GM12878 (cell line): ENCODE measurements around the gene HMOX1. TPM values are rescaled to one million over a fixed set of nuclear protein-coding genes. Genes with fewer than 3 reads are reported as not detected.

Source experiments
- ATAC-seq: fragments of 200-7000 bp; cut with Tn5 transposase; 3 replicates; pipeline ENCODE4 v1.9.1; 2020; ENCODE audit warnings: mild to moderate bottlenecking, moderate library complexity
- BruUV-seq: library from RNA; stranded (reverse); fragments of 400-500 nt; replicated peaks from 2 replicates; lab custom pipeline; 2021; lab: Mats Ljungman, UMichigan
- CTCF ChIA-PET: fragments of 300-600 bp; sonication (Branson Sonifier 250); formaldehyde crosslinking; extraction: SDS; loops from one replicate; lab custom pipeline; 2021; ENCODE audit warnings: inconsistent platforms; lab: Yijun Ruan, JAX
- POLR2A ChIA-PET: fragments of 350-600 bp; formaldehyde crosslinking; extraction: SDS; loops from one replicate; lab custom pipeline; 2021; ENCODE audit warnings: inconsistent platforms; lab: Charles Lee
- RAD21 ChIA-PET: fragments of 300-600 bp; sonication (Branson Sonifier 250); formaldehyde crosslinking; loops from one replicate; lab custom pipeline; 2023; ENCODE audit warnings: antibody characterized with exemption; ENCODE audit not compliant: unreplicated experiment; lab: Charles Lee
- SMC1A ChIA-PET: fragments of 300-600 bp; sonication (Branson Sonifier 250); formaldehyde crosslinking; loops from one replicate; lab custom pipeline; 2023; ENCODE audit not compliant: unreplicated experiment, uncharacterized antibody; lab: Charles Lee
- DNase-seq: peaks from one replicate; pipeline ENCODE4 v3.0.0-alpha.2; 2011; ENCODE audit warnings: low read depth, low spot score
- FAIRE-seq: peaks from 3 replicates; lab custom pipeline; 2011; peaks lifted over from hg19 to GRCh38; lab: Jason Lieb, UNC
- H2AFZ ChIP-seq: 2 replicates; pipeline ENCODE4 v1.6.0; 2011; ENCODE audit warnings: low read depth, low read length, control low read depth; ENCODE audit not compliant: control insufficient read depth
- H3K27ac ChIP-seq: 2 replicates; pipeline ENCODE4 v1.5.1; 2011; ENCODE audit warnings: control low read depth; ENCODE audit not compliant: control insufficient read depth, insufficient read depth
- H3K27me3 ChIP-seq, 2 experiments: replicated peaks in 1 of 2; 2 replicates each; pipeline versions ENCODE4 v1.6.0 to v1.6.1; 2011; ENCODE audit warnings: low read length in 1 of 2; ENCODE audit not compliant: control insufficient read depth in 2 of 2, insufficient read depth in 2 of 2
- H3K36me3 ChIP-seq, 2 experiments: 2 replicates each; pipeline ENCODE4 v1.5.1; 2011; ENCODE audit warnings: low read length in 1 of 2; ENCODE audit not compliant: control insufficient read depth in 2 of 2, insufficient read depth in 2 of 2
- H3K4me1 ChIP-seq: 2 replicates; pipeline ENCODE4 v1.6.1; 2011; ENCODE audit warnings: mild to moderate bottlenecking, low read length, moderate library complexity, mixed read lengths; ENCODE audit not compliant: control insufficient read depth, insufficient read depth
- H3K4me2 ChIP-seq: 2 replicates; pipeline ENCODE4 v1.6.0; 2011; ENCODE audit warnings: control low read depth; ENCODE audit not compliant: control insufficient read depth, insufficient read depth
- H3K4me3 ChIP-seq: fragments of 200-600 bp; sonication (generic); 2 replicates; pipeline ENCODE4 v1.5.1; 2016
- H3K79me2 ChIP-seq: 2 replicates; pipeline ENCODE4 v1.6.0; 2011; ENCODE audit warnings: low read length; ENCODE audit not compliant: control insufficient read depth, insufficient read depth
- H3K9ac ChIP-seq: 2 replicates; pipeline ENCODE4 v1.8.0; 2011; ENCODE audit warnings: low read length, control low read depth, mixed read lengths; ENCODE audit not compliant: control insufficient read depth, insufficient read depth
- H3K9me3 ChIP-seq: replicated peaks from 3 replicates; pipeline ENCODE4 v1.5.1; 2011; ENCODE audit warnings: mild to moderate bottlenecking, low read length; ENCODE audit not compliant: control insufficient read depth, insufficient read depth
- H4K20me1 ChIP-seq: 2 replicates; pipeline ENCODE4 v1.6.0; 2011; ENCODE audit not compliant: control insufficient read depth, insufficient read depth
- IRF4 ChIP-seq: IDR thresholded peaks from 2 replicates; pipeline ENCODE4 v1.6.1; 2011; ENCODE audit warnings: low read depth, low read length
- WGBS: methylation state at CpG from one replicate; pipeline ENCODE4 v1.1.6; 2016; ENCODE audit warnings: low lambda C conversion rate; ENCODE audit not compliant: insufficient replicate concordance, insufficient coverage; ENCODE audit errors: missing lambda C conversion rate; 5-methylcytosine and 5-hydroxymethylcytosine counted together
- in situ Hi-C: fragments of 300-500 bp; cut with MboI; formaldehyde crosslinking; loops from 9 replicates; pipeline ENCODE4 v1.14.3; 2018; ENCODE audit warnings: mixed read lengths
- intact Hi-C: fragments of 100-400 bp; cut with micrococcal nuclease; formaldehyde crosslinking; loops from one replicate; pipeline ENCODE4 v1.14.2; 2022; ENCODE audit not compliant: unreplicated experiment
- polyA plus RNA-seq, 11 experiments: library from polyadenylated mRNA; depleted of rRNA in 4 of 11; unstranded in 6 of 11; stranded (reverse) in 5 of 11; fragments of >200 nt; fragmentation: Nextera tagmentation in 4 of 11; fragmentation: Illumina TruSeq in 1 of 11; extraction: Ambion mirVana in 4 of 11; extraction: Trizol in 1 of 11; gene quantifications; 1 replicate in 1 of 11; 2 replicates in 10 of 11; pipeline versions ENCODE4 v1.2.1 to v1.2.3, GENCODE V29; 2011 to 2016; ENCODE audit warnings: inconsistent platforms in 2 of 11, missing spikeins in 2 of 11, low read depth in 1 of 11
- total RNA-seq, 4 experiments: library from RNA; depleted of rRNA in 3 of 4; stranded (reverse); fragments of >200 nt in 3 of 4; fragmentation: Illumina TruSeq in 1 of 4; extraction: Trizol in 1 of 4; gene quantifications; 2 replicates each; pipeline versions ENCODE4 v1.2.1 to v1.2.3, GENCODE V29; 2013 to 2021
- TF ChIP-seq, protein P1 (sequence below): IDR thresholded peaks from 2 replicates; pipeline ENCODE4 v1.6.1; 2011; ENCODE audit warnings: borderline replicate concordance, low read depth, mild to moderate bottlenecking, moderate library complexity, low read length; ENCODE audit not compliant: insufficient read depth, poor library complexity, severe bottlenecking

The HMOX1 gene
- total and polyA plus RNA-seq, 10 of the 15 experiments (the other 5 are each of a cell fraction or from before 2014, with no cell fraction given): 1.5 to 36.7 (median 18.8) TPM

DNA sequence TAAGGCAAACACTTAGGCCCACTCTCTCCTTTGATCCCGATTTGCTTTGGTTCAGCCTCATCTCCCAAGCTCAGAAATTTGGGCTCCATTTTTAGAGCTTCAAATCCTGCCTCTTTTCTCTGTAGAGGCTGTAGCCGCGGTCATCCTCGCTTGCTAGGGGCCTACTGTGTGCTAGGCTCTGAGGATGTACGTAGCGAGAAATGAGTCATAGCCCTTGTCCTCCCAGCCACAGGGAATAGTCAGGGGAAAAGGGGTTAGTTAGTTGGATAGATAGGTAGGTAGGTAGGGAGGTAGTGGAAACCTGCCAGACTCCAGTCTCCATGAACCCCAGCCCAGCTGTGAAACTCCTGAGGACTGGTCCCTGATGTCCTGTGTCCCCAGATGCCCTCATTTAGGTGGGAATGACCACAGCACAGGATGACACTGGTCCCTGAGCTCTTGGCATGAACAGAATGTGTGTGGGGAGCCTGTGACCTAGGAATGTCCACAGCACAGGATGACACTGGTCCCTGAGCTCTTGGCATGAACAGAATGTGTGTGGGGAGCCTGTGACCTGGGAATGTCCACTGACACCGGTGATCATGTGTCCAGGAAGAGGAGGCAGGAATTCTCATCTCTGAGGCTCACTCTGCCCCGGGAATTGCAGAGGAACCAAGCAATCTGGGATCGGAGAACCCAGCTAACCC is 21.4 kb upstream of the HMOX1 start:
- FAIRE-seq: no peak
- in situ Hi-C loops: loop anchor here (10.0 kb wide), 2 partner anchors 565 to 765 kb away; no protein-coding TSS in a partner anchor
- DNase-seq: no peak
- BruUV-seq: no TSS peak
- POLR2A ChIA-PET: no interaction called here
- H3K36me3 ChIP-seq: no peaks in the 10 kb centered on the region
- no peaks in the 10 kb centered on the region; the same call in 2 of the 3 replicates for H3K9me3 ChIP-seq
- no peaks in the 10 kb centered on the region for H3K27me3 ChIP-seq
- no peak; the same call in 2 of the 3 replicates for ATAC-seq
- peaks cover 13% of the 10 kb centered on the region for H3K4me1 ChIP-seq
- WGBS: 58% methylated on average over 9 of the region's 9 CpGs
- H4K20me1 ChIP-seq: no peaks in the 10 kb centered on the region
- H3K4me3 ChIP-seq: no peak overlapping the region
- TF ChIP-seq, protein P1, sequence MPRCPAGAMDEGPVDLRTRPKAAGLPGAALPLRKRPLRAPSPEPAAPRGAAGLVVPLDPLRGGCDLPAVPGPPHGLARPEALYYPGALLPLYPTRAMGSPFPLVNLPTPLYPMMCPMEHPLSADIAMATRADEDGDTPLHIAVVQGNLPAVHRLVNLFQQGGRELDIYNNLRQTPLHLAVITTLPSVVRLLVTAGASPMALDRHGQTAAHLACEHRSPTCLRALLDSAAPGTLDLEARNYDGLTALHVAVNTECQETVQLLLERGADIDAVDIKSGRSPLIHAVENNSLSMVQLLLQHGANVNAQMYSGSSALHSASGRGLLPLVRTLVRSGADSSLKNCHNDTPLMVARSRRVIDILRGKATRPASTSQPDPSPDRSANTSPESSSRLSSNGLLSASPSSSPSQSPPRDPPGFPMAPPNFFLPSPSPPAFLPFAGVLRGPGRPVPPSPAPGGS: peak; percentile 65
- no peak for TF ChIP-seq IRF4
- TF ChIP-seq, all 136 proteins: peak for 1
- SMC1A ChIA-PET: interaction anchor here (0.6 to 4.6 kb wide), 7 partner anchors 9 to 71 kb away, joined by 3 to 28 read pairs (median 3); no protein-coding TSS in a partner anchor
- Histone ChIP-seq H3K4me2 (no peak overlapping the region), H2AFZ (no peak overlapping the region), H3K27ac (no peak overlapping the region), H3K79me2 (no peaks in the 10 kb centered on the region), H3K9ac (no peak overlapping the region)
- intact Hi-C loops: no loop called here
- CTCF ChIA-PET: interaction anchor here (0.7 to 2.1 kb wide), 3 partner anchors 8 to 51 kb away, joined by 3 to 9 read pairs (median 5); no protein-coding TSS in a partner anchor
- RAD21 ChIA-PET: interaction anchor here (1.7 to 2.4 kb wide), 2 partner anchors 8 to 51 kb away, joined by 8 to 11 read pairs; no protein-coding TSS in a partner anchor
